ENCODE measurements around the gene RAPGEF4. TPM values are rescaled to one million over a fixed set of nuclear protein-coding genes. Genes with fewer than 3 reads are reported as not detected.

The RAPGEF4 gene
- total and polyA plus RNA-seq, 2 of the 4 experiments (the other 2 are of a cell fraction) = 1.7 to 3.2 TPM

GRCh38 chr2:172861098-172861497 is 125.5 kb downstream of the RAPGEF4 start:
- H3K36me3 ChIP-seq (ENCODE audit: control insufficient read depth, insufficient read depth, low read length) = no peaks in the 10 kb centered on the region
- no peak overlapping the region for H2BK15ac ChIP-seq (ENCODE audit: low read depth, low read length)
- intact Hi-C loops (cut with micrococcal nuclease) = no loop called here
- no peak overlapping the region for H3K27ac ChIP-seq (ENCODE audit: insufficient read depth, low read length)
- no peak overlapping the region for H3K4me2 ChIP-seq (ENCODE audit: low read depth, low read length)
- H3K9me1 ChIP-seq (ENCODE audit: insufficient read depth, low read length) = no peaks in the 10 kb centered on the region; the same call in 1 of the 2 replicates
- ChIA-PET CTCF (interaction anchor here (1.2 kb wide), 1 partner anchor 71 kb away, joined by 3 read pairs; no protein-coding TSS in a partner anchor), POLR2A (ENCODE audit: unreplicated experiment) (no interaction called here)
- H2AK5ac ChIP-seq (ENCODE audit: low read depth, low read length) = no peak overlapping the region
- H2BK5ac ChIP-seq (ENCODE audit: low read depth, low read length, poor library complexity, severe bottlenecking) = no peak overlapping the region
- no peak overlapping the region for H3K4me3 ChIP-seq (ENCODE audit: insufficient read depth, low read depth, low read length)
- no peaks in the 10 kb centered on the region for H4K20me1 ChIP-seq (ENCODE audit: insufficient read depth, low read length)
- DNase-seq (no peak), ATAC-seq (ENCODE audit: low read depth) (no peak)
- H2AK9ac ChIP-seq (replicated peaks; ENCODE audit: low read depth, low read length, poor library complexity) = no peak overlapping the region
- H3K56ac ChIP-seq (ENCODE audit: extremely low read depth, insufficient read depth, low read length) = no peak overlapping the region
- no peaks in the 10 kb centered on the region for H3K79me1 ChIP-seq (ENCODE audit: low read depth in 1 of 2, low read length in 2 of 2)
- H2BK120ac ChIP-seq (ENCODE audit: low read depth, low read length) = no peak overlapping the region
- H2AFZ ChIP-seq (replicated peaks; ENCODE audit: low read length, poor library complexity) = no peak overlapping the region
- H3K23ac ChIP-seq (ENCODE audit: low read depth, low read length) = no peak overlapping the region
- 55% methylated on average over 4 of the region's 5 CpGs; no CpG with 5 or more reads in 1 of the 2 experiments for WGBS, 2 experiments (ENCODE audit: extremely low coverage in 2 of 2, insufficient read length in 1 of 2)
- no peak overlapping the region for H3K4ac ChIP-seq (ENCODE audit: low read depth, low read length)
- dilution Hi-C loops (cut with HindIII; ENCODE audit: low sequenced_read_pairs, unreplicated experiment) = no loop called here
- no peak overlapping the region for H3K9ac ChIP-seq (ENCODE audit: low read depth, low read length)
- H3K14ac ChIP-seq (replicated peaks; ENCODE audit: low read depth, low read length) = no peak overlapping the region
- in situ Hi-C loops (cut with MboI; ENCODE audit: low sequenced_read_pairs) = no loop called here
- H3K18ac ChIP-seq (ENCODE audit: low read depth, low read length) = no peak overlapping the region
- H4K8ac ChIP-seq (ENCODE audit: low read depth in 2 of 2, low read length in 2 of 2) = no peak overlapping the region
- BruUV-seq (replicated peaks) = no TSS peak
- peaks cover 10% of the 10 kb centered on the region for H3K4me1 ChIP-seq (ENCODE audit: control insufficient read depth, insufficient read depth, low read length)
- no peak overlapping the region for H4K91ac ChIP-seq (ENCODE audit: insufficient read depth, low read depth, low read length)
- TF ChIP-seq RAD21 (IDR thresholded peaks at IDR 0.05; ENCODE audit: low read length) (no peak), NFE2L2 (IDR thresholded peaks at IDR 0.05; ENCODE audit: low read depth, low read length) (no peak), CTCF (conservative IDR thresholded peaks at IDR 0.05; ENCODE audit: low read depth, low read length) (no peak), MXI1 (IDR thresholded peaks at IDR 0.05; ENCODE audit: borderline replicate concordance, low read depth, low read length) (no peak), MAZ (IDR thresholded peaks at IDR 0.05; ENCODE audit: borderline replicate concordance, low read depth, low read length) (no peak), MAFK (IDR thresholded peaks at IDR 0.05; ENCODE audit: low read depth, low read length) (no peak), CEBPB (IDR thresholded peaks at IDR 0.05; ENCODE audit: low read depth, low read length) (no peak), FOS (IDR thresholded peaks at IDR 0.05; ENCODE audit: low read depth, low read length) (no peak), USF2 (IDR thresholded peaks at IDR 0.05; ENCODE audit: low read depth, low read length) (no peak), BHLHE40 (IDR thresholded peaks at IDR 0.05; ENCODE audit: low read depth, low read length) (no peak), ELK1 (IDR thresholded peaks at IDR 0.05; ENCODE audit: borderline replicate concordance, low read depth, low read length) (no peak), POLR2A (IDR thresholded peaks at IDR 0.05; ENCODE audit: low read depth, low read length) (no peak), SMC3 (IDR thresholded peaks at IDR 0.05; ENCODE audit: low read depth, low read length) (no peak), RFX5 (IDR thresholded peaks at IDR 0.05; ENCODE audit: low read depth, low read length) (no peak), RCOR1 (IDR thresholded peaks at IDR 0.05; ENCODE audit: insufficient replicate concordance, low read length) (no peak), CHD1 (IDR thresholded peaks at IDR 0.05; ENCODE audit: low read depth, low read length) (no peak)
- H4K5ac ChIP-seq (ENCODE audit: low read depth, low read length) = no peak overlapping the region
- no peak overlapping the region for H2BK20ac ChIP-seq (ENCODE audit: low read depth, low read length)
- no peaks in the 10 kb centered on the region for H3K9me3 ChIP-seq (ENCODE audit: control insufficient read depth, insufficient read depth, low read length)
- no peaks in the 10 kb centered on the region for H3K27me3 ChIP-seq (ENCODE audit: control insufficient read depth, insufficient read depth, low read length)

All from IMR-90 (cell line).